H1 (cell line): ENCODE data around the gene DIP2C. TPM values are rescaled to one million over a fixed set of nuclear protein-coding genes. Genes with fewer than 3 reads are reported as not detected.

ENCODE experiments used
- BACH1 ChIP-seq: IDR thresholded peaks from 2 replicates; pipeline ENCODE4 v1.6.1; 2012; ENCODE audit warnings: low read length, improper control_type of control experiment
- CHD7 ChIP-seq: fragments of 300-600 bp; sonication (generic); IDR thresholded peaks from 2 replicates; pipeline ENCODE4 v1.7.1; 2012; ENCODE audit warnings: low read length, moderate library complexity, mild to moderate bottlenecking, inconsistent platforms; ENCODE audit not compliant: insufficient replicate concordance
- GABPA ChIP-seq: IDR thresholded peaks from 2 replicates; pipeline ENCODE4 v1.6.1; 2011; ENCODE audit warnings: mild to moderate bottlenecking, low read length, moderate library complexity, borderline replicate concordance; ENCODE audit not compliant: insufficient read depth
- HDAC2 ChIP-seq, 2 experiments: fragments of 300-600 bp in 1 of 2; sonication (generic) in 1 of 2; IDR thresholded peaks; 2 replicates each; pipeline ENCODE4 v1.6.1; 2011 to 2012; ENCODE audit warnings: low read depth in 2 of 2, low read length in 2 of 2, mild to moderate bottlenecking in 2 of 2, moderate library complexity in 2 of 2, borderline replicate concordance in 1 of 2, inconsistent platforms in 1 of 2
- JUND ChIP-seq: IDR thresholded peaks from 2 replicates; pipeline ENCODE4 v1.6.1; 2011; ENCODE audit warnings: mild to moderate bottlenecking, improper control_type of control experiment, low read length
- RBBP5 ChIP-seq: IDR thresholded peaks from 2 replicates; pipeline ENCODE4 v1.7.1; 2012; ENCODE audit warnings: low read depth, mild to moderate bottlenecking, inconsistent platforms, low read length, moderate library complexity, borderline replicate concordance
- SUZ12 ChIP-seq: fragments of 200-600 bp; sonication (generic); IDR thresholded peaks from 2 replicates; pipeline ENCODE4 v1.6.1; 2012; ENCODE audit warnings: mild to moderate bottlenecking, inconsistent platforms, low read length, moderate library complexity, mixed read lengths
- polyA plus RNA-seq, 7 experiments: library from polyadenylated mRNA; depleted of rRNA in 3 of 7; stranded (reverse) in 5 of 7; unstranded in 2 of 7; fragments of >200 nt in 5 of 7; fragments of 200-250 nt in 2 of 7; gene quantifications; 1 replicate in 5 of 7; 2 replicates in 1 of 7; 4 replicates in 1 of 7; pipeline versions ENCODE4 v1.2.1 to v1.2.3, GENCODE V29; 2011 to 2013; ENCODE audit warnings: missing spikeins in 2 of 7, mixed read lengths in 2 of 7
- total RNA-seq: library from RNA; stranded (reverse); fragmentation: NEBNext Ultra II Directional; extraction: Animal tissue kit (Norgen Biotek cat#: 25700); gene quantifications from 2 replicates; pipeline ENCODE4 v1.2.1, GENCODE V29; 2021
- TF ChIP-seq, protein P1 (sequence below): IDR thresholded peaks from 2 replicates; pipeline ENCODE4 v1.6.1; 2012; ENCODE audit warnings: inconsistent platforms
- TF ChIP-seq, protein P2 (sequence below): IDR thresholded peaks from 2 replicates; pipeline ENCODE4 v1.6.1; 2011; ENCODE audit warnings: low read length, improper control_type of control experiment

Gene DIP2C
- total and polyA plus RNA-seq, 2 of the 8 experiments (the other 6 are each of a cell fraction or from before 2014, with no cell fraction given) = 3.8 to 9.3 TPM

DNA sequence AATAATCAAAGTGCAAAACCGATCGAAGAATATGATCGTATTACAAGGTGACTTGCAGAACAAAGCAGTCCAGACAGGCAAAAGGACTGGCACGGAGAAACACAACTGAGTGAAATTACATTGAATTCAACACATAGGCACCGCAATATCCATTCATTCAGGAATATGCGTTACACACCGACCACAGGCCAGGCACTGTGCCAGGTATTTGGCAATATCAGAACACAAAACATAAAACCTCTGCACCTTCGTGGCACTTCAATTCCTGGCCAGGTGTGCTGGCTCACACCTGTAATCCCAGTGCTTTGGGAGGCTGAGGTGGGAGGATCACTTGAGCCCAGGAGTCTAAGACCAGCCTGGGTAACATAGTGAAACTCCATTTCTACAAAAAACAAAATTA, 187.9 kb downstream of the DIP2C start (continued):
- TF ChIP-seq CHD7 (no peak), RBBP5 (no peak), GABPA (no peak), JUND (no peak), BACH1 (no peak), SUZ12 (no peak), HDAC2 (IDR thresholded peaks at IDR 0.05; ENCODE audit: borderline replicate concordance in 1 of 2, low read depth in 2 of 2, low read length in 2 of 2) (no peak)
- TF ChIP-seq, protein P1, sequence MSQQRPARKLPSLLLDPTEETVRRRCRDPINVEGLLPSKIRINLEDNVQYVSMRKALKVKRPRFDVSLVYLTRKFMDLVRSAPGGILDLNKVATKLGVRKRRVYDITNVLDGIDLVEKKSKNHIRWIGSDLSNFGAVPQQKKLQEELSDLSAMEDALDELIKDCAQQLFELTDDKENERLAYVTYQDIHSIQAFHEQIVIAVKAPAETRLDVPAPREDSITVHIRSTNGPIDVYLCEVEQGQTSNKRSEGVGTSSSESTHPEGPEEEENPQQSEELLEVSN = no peak
- TF ChIP-seq, protein P2, sequence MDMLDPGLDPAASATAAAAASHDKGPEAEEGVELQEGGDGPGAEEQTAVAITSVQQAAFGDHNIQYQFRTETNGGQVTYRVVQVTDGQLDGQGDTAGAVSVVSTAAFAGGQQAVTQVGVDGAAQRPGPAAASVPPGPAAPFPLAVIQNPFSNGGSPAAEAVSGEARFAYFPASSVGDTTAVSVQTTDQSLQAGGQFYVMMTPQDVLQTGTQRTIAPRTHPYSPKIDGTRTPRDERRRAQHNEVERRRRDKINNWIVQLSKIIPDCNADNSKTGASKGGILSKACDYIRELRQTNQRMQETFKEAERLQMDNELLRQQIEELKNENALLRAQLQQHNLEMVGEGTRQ = no peak
